SU-DHL-6 (cell line): Measurements from ENCODE around the gene EVI5.

Source experiments
- H2AFZ ChIP-seq: fragments of 200-600 bp; sonication (generic); 2 replicates; pipeline ENCODE4 v1.6.1; 2014; ENCODE audit warnings: low read depth, mild to moderate bottlenecking, moderate library complexity, mixed read lengths, antibody characterized with exemption, low read length; ENCODE audit not compliant: severe bottlenecking
- H3F3A ChIP-seq: fragments of 200-600 bp; shearing (Covaris generic); 2 replicates; pipeline ENCODE4 v1.6.0; 2016; ENCODE audit warnings: antibody characterized with exemption, mild to moderate bottlenecking; ENCODE audit not compliant: insufficient read depth
- H3K27ac ChIP-seq: fragments of 200-600 bp; sonication (generic); 2 replicates; pipeline ENCODE4 v1.5.1; 2016; ENCODE audit warnings: low read depth, mild to moderate bottlenecking, low read length, moderate library complexity, mixed read lengths
- H3K27me3 ChIP-seq: fragments of 200-600 bp; sonication (generic), shearing (Covaris generic); 2 replicates; pipeline ENCODE4 v1.6.0; 2014; ENCODE audit warnings: mild to moderate bottlenecking, low read length
- H3K36me3 ChIP-seq: fragments of 200-600 bp; sonication (generic); 2 replicates; pipeline ENCODE4 v1.6.1; 2014; ENCODE audit warnings: mild to moderate bottlenecking, low read length, mixed read lengths
- H3K4me2 ChIP-seq: fragments of 300-600, 200-600 bp; shearing (Covaris generic), sonication (generic); 2 replicates; pipeline ENCODE4 v1.6.0; 2014; ENCODE audit warnings: low read length, low read depth, mild to moderate bottlenecking; ENCODE audit not compliant: poor library complexity, severe bottlenecking
- H3K4me3 ChIP-seq: fragments of 200-600 bp; sonication (generic); 2 replicates; pipeline ENCODE4 v1.5.1; 2014; ENCODE audit warnings: antibody characterized with exemption, low read length, mild to moderate bottlenecking, mixed read lengths; ENCODE audit not compliant: insufficient read depth, poor library complexity, severe bottlenecking
- H3K79me2 ChIP-seq: fragments of 200-600 bp; sonication (generic); 2 replicates; pipeline ENCODE4 v1.6.1; 2014; ENCODE audit warnings: mild to moderate bottlenecking, low read length, moderate library complexity; ENCODE audit not compliant: insufficient read depth
- H3K9ac ChIP-seq: fragments of 200-600 bp; sonication (generic); 2 replicates; pipeline ENCODE4 v1.7.0; 2014; ENCODE audit warnings: mild to moderate bottlenecking, low read length
- H3K9me2 ChIP-seq: fragments of 200-600 bp; sonication (generic); replicated peaks from 2 replicates; pipeline ENCODE4 v1.6.1; 2014; ENCODE audit warnings: low read length; ENCODE audit not compliant: insufficient read depth
- H3K9me3 ChIP-seq: fragments of 200-600 bp; sonication (generic); 2 replicates; pipeline ENCODE4 v1.6.1; 2014; ENCODE audit warnings: low read length, mixed read lengths; ENCODE audit not compliant: insufficient read depth
- H4K20me1 ChIP-seq: fragments of 200-600 bp; sonication (generic); 2 replicates; pipeline ENCODE4 v1.6.1; 2014; ENCODE audit warnings: low read depth, mild to moderate bottlenecking, antibody characterized with exemption, low read length, moderate library complexity, mixed read lengths
- CTCF ChIP-seq: fragments of 200-600 bp; sonication (generic); IDR thresholded peaks from one replicate; pipeline ENCODE4 v1.5.1; 2017; ENCODE audit warnings: antibody characterized with exemption, mild to moderate bottlenecking, low read length, moderate library complexity; ENCODE audit not compliant: insufficient read depth, poor library complexity, severe bottlenecking
- EZH2phosphoT487 ChIP-seq: fragments of 200-600 bp; sonication (generic), shearing (Covaris generic); conservative IDR thresholded peaks from 2 replicates; pipeline ENCODE4 v1.6.1; 2018; ENCODE audit warnings: mild to moderate bottlenecking, antibody characterized with exemption, low read length, moderate library complexity, mixed read lengths

Gene EVI5

GRCh38 chr1:92504291-92505014, 280.5 kb downstream of the EVI5 start:
- Histone ChIP-seq H3K79me2 (no peaks in the 10 kb centered on the region), H3K27ac (no peak overlapping the region), H3F3A (no peaks in the 10 kb centered on the region), H3K9me2 (no peaks in the 10 kb centered on the region), H4K20me1 (no peaks in the 10 kb centered on the region), H3K4me3 (no peak overlapping the region), H3K36me3 (no peaks in the 10 kb centered on the region), H3K9me3 (no peaks in the 10 kb centered on the region), H3K27me3 (no peaks in the 10 kb centered on the region), H3K4me2 (no peak overlapping the region), H2AFZ (no peak overlapping the region), H3K9ac (no peak overlapping the region)
- TF ChIP-seq EZH2phosphoT487 = no peak

GRCh38 chr1:92503926-92504285, 281.0 kb downstream of the EVI5 start:
- Histone ChIP-seq H3K9ac (no peak overlapping the region), H3K27ac (no peak overlapping the region), H2AFZ (no peak overlapping the region), H3F3A (no peaks in the 10 kb centered on the region), H3K36me3 (no peaks in the 10 kb centered on the region), H3K9me3 (no peaks in the 10 kb centered on the region), H3K27me3 (no peaks in the 10 kb centered on the region), H3K4me3 (no peak overlapping the region), H3K4me2 (no peak overlapping the region), H3K9me2 (no peaks in the 10 kb centered on the region), H3K79me2 (no peaks in the 10 kb centered on the region), H4K20me1 (no peaks in the 10 kb centered on the region)
- TF ChIP-seq CTCF (no peak), EZH2phosphoT487 (no peak)

GRCh38 chr1:92503043-92503925, 281.6 kb downstream of the EVI5 start:
- Histone ChIP-seq H3F3A (no peaks in the 10 kb centered on the region), H3K27ac (no peak overlapping the region), H3K9me2 (no peaks in the 10 kb centered on the region), H3K4me2 (no peak overlapping the region), H3K9ac (no peak overlapping the region), H3K4me3 (no peak overlapping the region), H4K20me1 (no peaks in the 10 kb centered on the region), H3K36me3 (no peaks in the 10 kb centered on the region), H3K79me2 (no peaks in the 10 kb centered on the region), H3K9me3 (no peaks in the 10 kb centered on the region), H3K27me3 (no peaks in the 10 kb centered on the region), H2AFZ (no peak overlapping the region)
- TF ChIP-seq EZH2phosphoT487 (no peak), CTCF (no peak)

GRCh38 chr1:92502247-92502646, 282.7 kb downstream of the EVI5 start:
- no peak overlapping the region for H3K4me2 ChIP-seq
- no peaks in the 10 kb centered on the region for H3K36me3 ChIP-seq
- H3K9me2 ChIP-seq = no peaks in the 10 kb centered on the region
- H3K9me3 ChIP-seq = no peaks in the 10 kb centered on the region
- H3F3A ChIP-seq = no peaks in the 10 kb centered on the region
- no peak overlapping the region for H3K27ac ChIP-seq
- H4K20me1 ChIP-seq = no peaks in the 10 kb centered on the region
- H3K9ac ChIP-seq = no peak overlapping the region
- no peaks in the 10 kb centered on the region for H3K79me2 ChIP-seq
- no peak overlapping the region for H3K4me3 ChIP-seq
- TF ChIP-seq CTCF = no peak
- no peak for TF ChIP-seq EZH2phosphoT487
- H2AFZ ChIP-seq = no peak overlapping the region
- H3K27me3 ChIP-seq = no peaks in the 10 kb centered on the region
